HG03460 (cell line): Measurements from ENCODE around the gene PGPEP1.
A peak's percentile ranks its signal among the peaks of the same experiment; 100 is the strongest.

Experiments
- ATAC-seq: cut with Tn5 transposase; IDR thresholded peaks from one replicate; pipeline ENCODE4 v1.9.1; 2021; ENCODE audit not compliant: unreplicated experiment

PGPEP1 gene

GRCh38 chr19:18417250-18418028 is 77.0 kb downstream of the PGPEP1 start:
- no peak for ATAC-seq

- no peak for ATAC-seq
Observed at GRCh38 chr19:18418029-18418482, 77.7 kb downstream of the PGPEP1 start.

- ATAC-seq = peak; percentile 5
Observed at GRCh38 chr19:18418483-18419194, 78.2 kb downstream of the PGPEP1 start.

DNA sequence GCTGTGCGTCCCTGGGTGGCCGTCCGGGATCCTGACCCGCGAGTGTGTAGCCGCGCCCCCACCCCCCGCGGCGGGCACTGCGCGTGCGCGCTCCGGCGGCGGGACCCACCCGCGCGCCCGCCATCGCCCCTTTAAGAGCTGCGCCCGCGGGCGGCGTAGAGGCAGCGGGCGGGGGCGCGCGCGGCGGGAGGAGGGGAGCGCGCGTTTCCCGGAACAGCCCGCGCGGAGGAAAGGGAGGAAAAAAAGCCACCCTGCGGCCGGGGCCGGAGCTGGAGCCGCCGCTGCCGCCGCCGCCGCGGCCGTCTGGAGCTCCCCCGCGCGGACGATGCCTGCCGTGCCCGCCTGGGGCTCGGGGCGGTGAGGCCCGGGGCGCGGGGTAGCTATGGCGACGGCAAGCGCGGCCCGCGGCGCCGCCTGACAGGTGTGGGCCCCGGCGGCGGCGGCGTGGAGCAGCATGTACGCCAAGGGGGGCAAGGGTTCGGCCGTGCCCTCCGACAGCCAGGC is 78.8 kb downstream of the PGPEP1 start, which contains the start of gene SSBP4:
Gene SSBP4, plus strand, starts transcription at position 204 of the 504 bp plus-strand sequence. Its CDS starts 251 bp downstream, at position 455.
- peak; percentile 32 for ATAC-seq
